Nephron (organoid): ENCODE results near the gene CNNM1.

Experiments used
- H3K27ac Mint-ChIP-seq, 3 experiments: 2 replicates each; pipeline ENCODE4 v1.8.0; 2020; ENCODE audit warnings: mixed read lengths in 3 of 3, mild to moderate bottlenecking in 2 of 3, moderate library complexity in 1 of 3
- H3K27me3 Mint-ChIP-seq: 2 replicates; pipeline ENCODE4 v1.8.0; 2021; ENCODE audit warnings: low read depth, mild to moderate bottlenecking, moderate library complexity, mixed read lengths
- H3K36me3 Mint-ChIP-seq: 2 replicates; pipeline ENCODE4 v1.8.0; 2020; ENCODE audit warnings: low read depth, mixed read lengths
- H3K4me1 Mint-ChIP-seq: 2 replicates; pipeline ENCODE4 v1.8.0; 2020; ENCODE audit warnings: mixed read lengths
- H3K4me3 Mint-ChIP-seq, 3 experiments: 2 replicates each; pipeline ENCODE4 v1.8.0; 2020; ENCODE audit warnings: mild to moderate bottlenecking in 3 of 3, mixed read lengths in 3 of 3, moderate library complexity in 2 of 3
- H3K9me3 Mint-ChIP-seq: 2 replicates; pipeline ENCODE4 v1.8.0; 2020; ENCODE audit warnings: mixed read lengths
- CTCF ChIP-seq, 3 experiments: fragments of 200-600 bp; sonication (generic); IDR thresholded peaks; one replicate each; pipeline ENCODE4 v1.5.0; 2021; ENCODE audit warnings: antibody characterized with exemption in 3 of 3; ENCODE audit not compliant: unreplicated experiment in 3 of 3

CNNM1 gene

GRCh38 chr10:99432881-99433280 lies 103.7 kb downstream of the CNNM1 start:
- Mint-ChIP-seq H3K4me1 (peaks cover 32% of the 10 kb centered on the region), H3K36me3 (no peaks in the 10 kb centered on the region), H3K27ac (no peak overlapping the region), H3K27me3 (no peaks in the 10 kb centered on the region), H3K4me3 (peak overlapping the region; percentile 96 to 99 (median 98)), H3K9me3 (no peaks in the 10 kb centered on the region)
- TF ChIP-seq CTCF (IDR thresholded peaks at IDR 0.05; ENCODE audit: unreplicated experiment in 3 of 3): no peak

GRCh38 chr10:99433378-99434020 lies 104.3 kb downstream of the CNNM1 start:
- H3K27ac Mint-ChIP-seq: peak overlapping the region in 1 of 3 experiments; percentile 36
- peak overlapping the region; percentile 31 to 96 (median 68) for H3K4me3 Mint-ChIP-seq
- TF ChIP-seq CTCF (IDR thresholded peaks at IDR 0.05; ENCODE audit: unreplicated experiment in 3 of 3): peak in 1 of 3 experiments; percentile 15
- no peaks in the 10 kb centered on the region for H3K27me3 Mint-ChIP-seq
- peaks cover 32% of the 10 kb centered on the region for H3K4me1 Mint-ChIP-seq
- H3K36me3 Mint-ChIP-seq: no peaks in the 10 kb centered on the region
- H3K9me3 Mint-ChIP-seq: no peaks in the 10 kb centered on the region

- Mint-ChIP-seq H3K9me3 (no peaks in the 10 kb centered on the region), H3K4me3 (no peak overlapping the region), H3K36me3 (peaks cover 5% of the 10 kb centered on the region), H3K27me3 (peaks cover 3% of the 10 kb centered on the region), H3K4me1 (peaks cover 18% of the 10 kb centered on the region), H3K27ac (no peak overlapping the region)
- peak; percentile 47 to 73 (median 47) for TF ChIP-seq CTCF (IDR thresholded peaks at IDR 0.05; ENCODE audit: unreplicated experiment in 3 of 3)
Measured at GRCh38 chr10:99435986-99436638, 107.0 kb downstream of the CNNM1 start.

GRCh38 chr10:99438890-99439289 lies 109.7 kb downstream of the CNNM1 start:
- H3K36me3 Mint-ChIP-seq: peaks cover 5% of the 10 kb centered on the region
- no peak for TF ChIP-seq CTCF (IDR thresholded peaks at IDR 0.05; ENCODE audit: unreplicated experiment in 3 of 3)
- H3K4me1 Mint-ChIP-seq: peaks cover 5% of the 10 kb centered on the region
- H3K27ac Mint-ChIP-seq: no peak overlapping the region
- no peaks in the 10 kb centered on the region for H3K9me3 Mint-ChIP-seq
- no peak overlapping the region for H3K4me3 Mint-ChIP-seq
- H3K27me3 Mint-ChIP-seq: peaks cover 9% of the 10 kb centered on the region

GRCh38 chr10:99442394-99442793 lies 113.2 kb downstream of the CNNM1 start:
- H3K4me1 Mint-ChIP-seq: no peaks in the 10 kb centered on the region
- no peak overlapping the region for H3K27ac Mint-ChIP-seq
- TF ChIP-seq CTCF (IDR thresholded peaks at IDR 0.05; ENCODE audit: unreplicated experiment in 3 of 3): no peak
- no peak overlapping the region for H3K4me3 Mint-ChIP-seq
- peaks cover 31% of the 10 kb centered on the region for H3K27me3 Mint-ChIP-seq
- H3K9me3 Mint-ChIP-seq: no peaks in the 10 kb centered on the region
- peaks cover 5% of the 10 kb centered on the region for H3K36me3 Mint-ChIP-seq

- Mint-ChIP-seq H3K4me3 (no peak overlapping the region), H3K9me3 (no peaks in the 10 kb centered on the region), H3K27me3 (peaks cover 39% of the 10 kb centered on the region), H3K4me1 (no peaks in the 10 kb centered on the region), H3K36me3 (peaks cover 5% of the 10 kb centered on the region), H3K27ac (no peak overlapping the region)
- TF ChIP-seq CTCF (IDR thresholded peaks at IDR 0.05; ENCODE audit: unreplicated experiment in 3 of 3): no peak
Measured at GRCh38 chr10:99443500-99443899, 114.3 kb downstream of the CNNM1 start.
